COLO668 (cell line): ENCODE measurements around the gene CD37.

Experiments used
- DNase-seq: peaks from one replicate; lab custom pipeline; 2025; ENCODE audit not compliant: unreplicated experiment; lab: John Stamatoyannopoulos, UW

The CD37 gene

DNA sequence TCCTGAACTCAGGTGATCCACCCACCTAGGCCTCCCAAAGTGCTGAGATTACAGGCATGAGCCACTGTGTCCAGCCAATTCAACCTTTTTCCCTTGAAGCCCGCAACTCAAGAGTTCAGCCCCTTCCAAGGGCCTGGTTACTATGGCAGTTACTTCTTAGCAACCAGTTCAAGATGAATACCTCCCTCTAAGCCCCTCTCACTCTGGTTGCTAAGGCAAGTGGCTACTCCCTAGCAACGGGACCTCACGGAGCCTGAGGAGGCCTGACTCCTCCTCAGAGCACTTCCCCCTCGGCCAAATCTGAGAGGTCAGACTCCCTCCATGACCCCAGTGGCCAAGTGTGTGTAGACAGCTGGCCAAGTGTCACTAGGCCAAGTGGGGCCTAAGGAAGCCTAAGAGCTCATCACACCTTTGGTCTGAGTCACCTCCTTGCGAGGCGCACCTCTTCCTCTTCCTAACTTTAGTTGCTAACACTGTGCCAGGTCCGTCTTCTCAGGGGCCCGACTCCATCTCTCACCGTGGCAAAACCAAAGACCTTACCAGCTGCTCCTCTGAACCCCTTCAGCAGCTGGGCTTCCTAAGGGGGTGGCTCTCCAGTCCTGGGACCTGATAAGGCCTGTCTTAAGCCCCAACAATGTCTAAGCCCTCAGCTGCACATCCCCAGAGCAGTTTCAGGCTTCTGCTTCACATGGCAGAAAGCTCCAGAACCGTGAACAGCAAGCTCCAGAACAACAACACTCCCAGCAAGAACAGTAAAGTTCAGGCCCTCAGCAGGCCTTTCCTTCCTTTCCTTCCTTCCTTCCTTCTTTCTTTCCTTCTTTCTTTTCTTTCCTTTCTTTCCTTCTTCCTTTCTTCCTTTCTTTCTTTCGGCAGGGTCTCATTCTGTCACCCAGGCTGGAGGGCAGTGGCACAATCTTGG lies 9.6 kb downstream of the CD37 start:
- DNase-seq = no peak

DNA sequence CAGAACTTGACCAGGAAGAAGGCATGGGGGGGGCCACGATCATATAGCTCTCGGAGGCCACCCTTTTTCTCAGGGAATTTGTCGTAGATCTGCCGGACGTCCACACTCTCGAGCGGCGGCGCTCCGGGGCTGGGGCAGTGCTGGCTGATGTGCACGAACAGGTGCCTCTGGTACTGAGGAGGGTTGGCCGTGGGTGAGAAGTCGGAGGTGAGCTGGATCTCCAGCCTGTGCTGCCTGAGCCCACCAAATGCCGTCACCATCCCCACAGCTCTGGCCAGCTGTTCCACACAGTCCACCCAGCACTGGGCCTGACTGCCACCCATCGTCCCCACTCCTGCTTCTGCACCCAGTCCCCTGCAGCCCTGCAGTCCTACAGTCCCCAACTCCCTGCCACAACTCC lies 12.0 kb downstream of the CD37 start:
- no peak for DNase-seq

- DNase-seq = no peak
Measured at GRCh38 chr19:49347835-49348234, 12.6 kb downstream of the CD37 start.

DNA sequence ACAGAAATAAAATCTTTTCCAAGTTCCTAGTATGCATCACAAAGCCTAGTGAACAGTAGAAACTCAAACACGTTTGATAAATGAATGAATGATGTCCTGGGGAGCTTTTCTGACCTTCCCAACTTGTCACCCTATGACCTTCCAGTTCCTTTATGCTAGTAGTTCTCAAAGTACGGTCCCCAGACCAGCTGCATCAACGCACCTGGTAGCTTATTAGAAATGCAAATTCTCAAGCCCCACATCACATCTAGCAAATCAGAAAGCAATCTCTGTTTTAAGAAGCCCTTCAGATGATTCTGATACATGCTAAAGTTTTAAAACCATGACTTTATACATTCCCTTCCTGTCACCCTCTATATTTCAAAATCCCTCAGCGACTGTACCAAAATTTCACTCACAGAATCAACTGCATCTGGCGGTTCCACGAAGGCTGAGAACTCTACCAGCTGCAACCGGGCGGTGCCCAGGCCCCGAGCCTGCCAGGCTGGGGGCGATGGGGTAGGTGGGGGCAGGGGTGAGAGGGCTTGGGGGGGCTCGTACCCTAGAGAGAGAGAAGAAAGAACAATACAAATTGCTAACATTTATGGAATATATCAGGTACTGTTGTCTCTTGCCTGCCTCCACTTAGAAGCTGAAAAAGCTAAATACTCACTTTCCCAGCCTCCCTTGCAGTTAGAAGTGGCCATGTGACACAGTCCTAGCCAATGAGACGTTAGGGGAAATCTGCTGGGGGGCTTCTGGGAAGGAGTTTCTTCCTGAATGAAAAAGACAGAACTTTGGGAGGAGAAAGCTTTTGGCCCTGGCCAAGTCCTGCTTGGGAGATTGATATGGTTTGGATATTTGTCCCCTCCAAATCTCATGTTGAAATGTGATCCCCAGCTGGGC lies 13.3 kb downstream of the CD37 start:
- DNase-seq = no peak

DNA sequence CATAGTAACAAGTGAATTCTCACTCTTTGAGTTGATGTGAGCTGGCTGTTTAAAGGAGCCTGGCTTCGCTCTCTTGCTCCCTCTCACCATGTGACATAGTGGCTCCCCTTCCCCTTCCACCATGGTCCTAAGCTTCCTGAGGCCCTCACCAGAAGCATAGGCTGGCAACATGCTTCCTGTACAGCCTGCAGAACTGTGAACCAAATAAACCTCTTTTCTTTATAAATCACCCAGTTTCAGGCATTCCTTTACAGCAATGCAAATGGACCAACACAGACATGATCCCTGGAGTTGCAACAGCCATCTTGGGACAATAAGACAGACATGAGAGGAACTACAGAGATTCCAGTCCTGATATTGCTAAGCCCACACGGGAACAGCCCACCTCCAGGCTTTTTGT lies 14.4 kb downstream of the CD37 start:
- no peak for DNase-seq

- DNase-seq = no peak
Measured at GRCh38 chr19:49355909-49356353, 20.7 kb downstream of the CD37 start.

DNA sequence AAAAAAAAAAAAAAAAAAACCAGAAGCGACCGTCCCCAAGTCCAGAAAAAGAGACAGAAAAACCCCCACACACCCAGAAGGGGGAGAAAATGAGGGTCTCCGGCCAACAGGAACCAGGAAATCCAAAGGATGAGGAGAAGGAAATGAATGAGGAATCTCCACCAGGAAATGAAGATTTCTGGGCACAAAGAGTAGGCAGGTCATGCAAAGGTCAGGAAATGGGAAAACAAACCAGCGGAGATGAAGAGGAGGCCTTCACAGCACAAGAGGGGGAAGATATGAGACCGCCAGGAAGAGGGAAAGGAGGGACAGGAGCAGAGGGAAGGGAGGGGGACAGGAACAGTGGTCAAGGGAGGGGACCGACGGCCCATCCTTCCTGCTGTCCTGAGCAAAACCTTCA lies 21.2 kb downstream of the CD37 start:
- no peak for DNase-seq

GRCh38 chr19:49357186-49357585 lies 22.0 kb downstream of the CD37 start:
- DNase-seq = no peak

DNA sequence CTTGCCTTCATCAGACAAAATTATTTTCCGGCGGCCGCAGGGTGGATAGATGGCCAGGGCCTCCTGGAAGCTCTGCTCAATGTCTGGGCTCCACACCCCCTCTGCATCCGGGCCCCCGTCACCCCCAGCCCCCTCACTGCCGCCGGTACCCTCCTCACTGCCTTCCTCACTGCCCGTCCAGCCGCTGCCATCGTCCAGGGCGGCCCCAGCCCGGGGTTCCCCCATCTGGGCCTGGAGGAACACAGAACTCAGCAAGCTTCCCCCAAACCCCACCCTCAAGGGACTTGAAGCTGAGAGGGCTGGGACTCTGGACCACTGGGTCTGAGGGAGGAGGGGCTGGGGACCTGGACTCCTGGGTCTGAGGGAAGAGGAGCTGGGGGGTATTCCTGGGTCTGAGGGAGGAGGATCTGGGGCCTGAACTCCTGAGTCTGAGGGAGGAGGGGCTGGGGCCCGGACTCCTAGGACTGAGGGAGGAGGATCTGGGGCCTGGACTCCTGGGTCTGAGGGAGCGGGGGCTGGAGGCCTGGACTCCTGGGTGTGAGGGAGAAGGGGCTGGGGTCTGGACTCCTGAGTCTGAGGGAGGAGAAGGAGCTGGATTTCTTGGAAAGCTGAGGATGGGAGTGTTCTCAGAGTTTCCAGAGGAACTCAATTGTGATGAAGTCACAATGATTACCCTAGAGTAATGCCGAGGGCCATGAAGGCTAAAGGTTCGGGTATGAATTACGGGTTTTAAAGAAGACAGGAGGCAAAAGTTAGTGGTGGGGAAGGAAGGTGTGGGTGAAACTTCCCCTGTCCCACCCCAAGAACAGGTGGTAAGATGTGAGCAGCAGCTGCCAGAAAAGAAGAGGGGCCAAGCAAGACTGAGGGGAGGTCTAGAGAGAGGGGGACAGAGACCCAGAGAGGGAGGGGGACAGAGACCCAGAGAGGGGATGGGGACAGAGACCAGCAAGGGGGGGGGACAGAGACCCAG lies 24.9 kb downstream of the CD37 start:
- DNase-seq = no peak

GRCh38 chr19:49361438-49362047 lies 26.3 kb downstream of the CD37 start:
- no peak for DNase-seq

- no peak for DNase-seq
Measured at GRCh38 chr19:49362048-49362928, 27.1 kb downstream of the CD37 start, which contains the start of gene TEAD2. TSS of gene TEAD2 (minus strand) at chr19:49362416. CDS start at chr19:49360075, 2,341 bp downstream.

- no peak for DNase-seq
Measured at GRCh38 chr19:49362929-49363267, 27.7 kb downstream of the CD37 start.

- DNase-seq = peak; percentile 8
Measured at GRCh38 chr19:49363268-49364082, 28.3 kb downstream of the CD37 start, which contains the start of gene DKKL1. TSS of gene DKKL1 (plus strand) at chr19:49363877. CDS start at chr19:49363999, 122 bp downstream.

DNA sequence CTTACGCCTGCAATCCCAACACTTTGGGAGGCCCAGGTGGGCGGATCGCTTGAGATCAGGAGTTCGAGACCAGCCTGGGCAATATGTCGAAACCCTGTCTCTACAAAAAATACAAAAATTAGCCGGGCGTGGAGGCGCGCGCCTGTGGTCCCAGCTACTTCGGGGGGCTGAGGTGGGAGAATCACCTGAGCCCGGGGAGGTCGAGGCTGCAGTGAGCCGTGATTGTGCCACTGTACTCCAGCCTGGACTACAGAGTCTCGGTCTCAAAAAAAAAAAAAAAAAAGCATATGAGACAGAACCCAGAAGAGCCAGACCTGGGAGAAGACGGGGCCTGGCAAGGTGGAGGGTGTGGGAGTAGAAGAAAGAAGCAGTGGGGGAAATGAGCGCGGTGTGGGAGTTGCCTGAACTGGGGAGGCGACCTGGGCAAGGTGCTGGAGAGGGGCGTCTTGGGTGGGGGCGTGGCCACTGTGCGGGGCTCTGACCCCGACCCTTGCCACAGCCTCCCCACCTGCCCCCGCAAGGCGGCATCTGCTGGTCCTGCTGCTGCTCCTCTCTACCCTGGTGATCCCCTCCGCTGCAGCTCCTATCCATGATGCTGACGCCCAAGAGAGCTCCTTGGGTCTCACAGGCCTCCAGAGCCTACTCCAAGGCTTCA lies 29.0 kb downstream of the CD37 start:
- no peak for DNase-seq

- DNase-seq = no peak
Measured at GRCh38 chr19:49366110-49366509, 30.9 kb downstream of the CD37 start.

DNA sequence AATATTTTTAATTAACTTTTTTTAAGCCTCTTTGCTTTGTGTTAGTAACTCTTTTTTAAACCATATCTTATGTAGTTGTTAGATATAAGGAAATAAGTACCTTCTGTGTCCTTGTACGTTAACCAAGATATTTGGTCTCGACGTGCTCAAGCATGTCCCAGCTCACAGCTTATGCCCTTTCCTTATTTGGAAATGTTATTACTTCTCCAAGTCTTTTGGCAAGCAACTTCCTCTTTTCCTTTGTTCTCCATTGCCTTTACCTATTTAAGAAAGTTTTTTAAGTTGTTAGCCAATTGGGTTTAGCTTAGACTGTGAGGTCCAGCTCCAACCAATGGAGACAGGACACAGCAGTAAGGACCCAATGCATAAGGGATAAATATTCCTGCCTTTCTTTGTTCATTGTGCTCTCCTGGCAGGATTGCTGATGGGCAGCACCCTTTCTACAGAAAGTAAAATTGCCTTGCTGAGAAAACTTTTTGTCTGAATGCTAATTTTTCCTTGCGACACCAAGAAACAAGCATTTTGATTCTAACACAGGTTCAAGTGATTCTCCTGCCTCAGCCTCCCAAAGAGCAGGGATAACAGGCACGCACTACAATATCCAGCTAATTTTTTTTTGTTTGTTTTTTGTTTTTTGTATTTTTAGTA lies 33.6 kb downstream of the CD37 start:
- no peak for DNase-seq

GRCh38 chr19:49371184-49371583 lies 36.0 kb downstream of the CD37 start:
- no peak for DNase-seq
